Measurements from ENCODE around the gene COTL1. TPM values are rescaled to one million over a fixed set of nuclear protein-coding genes. Genes with fewer than 3 reads are reported as not detected.

COTL1 gene
- total and polyA plus RNA-seq, 2 of the 13 experiments (the other 11 are each of a cell fraction or from before 2014, with no cell fraction given) = 8.7 to 16.9 TPM

DNA sequence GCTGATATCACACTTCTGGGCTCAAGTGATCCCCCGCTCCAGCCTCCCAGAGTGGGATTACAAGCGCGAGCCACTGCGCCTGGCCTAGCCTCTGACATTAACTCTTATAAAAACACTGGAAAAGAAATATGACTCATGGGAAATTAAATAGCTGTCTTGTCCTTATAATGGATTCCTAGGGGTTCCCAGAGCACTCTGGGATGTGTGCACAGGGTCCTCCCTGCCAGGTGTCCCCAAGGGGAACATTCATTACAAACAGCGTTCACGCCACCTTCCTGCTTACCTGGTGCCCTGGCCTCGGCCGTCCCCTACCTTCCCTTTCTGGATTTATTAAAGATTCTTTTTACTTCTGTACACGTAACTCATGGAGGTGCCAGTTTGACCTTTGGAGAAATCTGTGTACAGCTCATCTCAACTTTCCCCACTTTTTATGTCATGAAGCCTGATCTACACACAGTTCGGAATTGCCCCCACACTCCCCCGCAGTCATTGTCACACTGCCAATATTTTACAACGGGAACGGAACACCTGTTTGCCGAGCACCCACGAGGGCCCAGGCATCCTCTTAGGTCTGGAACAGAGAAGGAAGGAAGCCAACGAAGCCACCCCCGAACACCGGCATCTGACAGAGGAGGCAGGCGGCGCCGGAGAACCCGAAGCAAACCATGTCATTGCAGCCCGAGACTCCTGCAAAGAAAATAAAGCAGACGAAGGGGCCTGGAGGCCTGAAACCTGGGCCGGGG lies 73.7 kb downstream of the COTL1 start (continued):
- TF ChIP-seq, protein P1, sequence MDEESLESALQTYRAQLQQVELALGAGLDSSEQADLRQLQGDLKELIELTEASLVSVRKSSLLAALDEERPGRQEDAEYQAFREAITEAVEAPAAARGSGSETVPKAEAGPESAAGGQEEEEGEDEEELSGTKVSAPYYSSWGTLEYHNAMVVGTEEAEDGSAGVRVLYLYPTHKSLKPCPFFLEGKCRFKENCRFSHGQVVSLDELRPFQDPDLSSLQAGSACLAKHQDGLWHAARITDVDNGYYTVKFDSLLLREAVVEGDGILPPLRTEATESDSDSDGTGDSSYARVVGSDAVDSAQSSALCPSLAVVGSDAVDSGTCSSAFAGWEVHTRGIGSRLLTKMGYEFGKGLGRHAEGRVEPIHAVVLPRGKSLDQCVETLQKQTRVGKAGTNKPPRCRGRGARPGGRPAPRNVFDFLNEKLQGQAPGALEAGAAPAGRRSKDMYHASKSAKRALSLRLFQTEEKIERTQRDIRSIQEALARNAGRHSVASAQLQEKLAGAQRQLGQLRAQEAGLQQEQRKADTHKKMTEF (CRISPR knock-in tag; IDR thresholded peaks at IDR 0.05) = no peak
- no peak for TF ChIP-seq ISX (CRISPR knock-in tag; conservative IDR thresholded peaks at IDR 0.05)
- TF ChIP-seq FOXC1 (CRISPR knock-in tag; IDR thresholded peaks at IDR 0.05; ENCODE audit: borderline replicate concordance) = no peak
- TF ChIP-seq, protein P2, sequence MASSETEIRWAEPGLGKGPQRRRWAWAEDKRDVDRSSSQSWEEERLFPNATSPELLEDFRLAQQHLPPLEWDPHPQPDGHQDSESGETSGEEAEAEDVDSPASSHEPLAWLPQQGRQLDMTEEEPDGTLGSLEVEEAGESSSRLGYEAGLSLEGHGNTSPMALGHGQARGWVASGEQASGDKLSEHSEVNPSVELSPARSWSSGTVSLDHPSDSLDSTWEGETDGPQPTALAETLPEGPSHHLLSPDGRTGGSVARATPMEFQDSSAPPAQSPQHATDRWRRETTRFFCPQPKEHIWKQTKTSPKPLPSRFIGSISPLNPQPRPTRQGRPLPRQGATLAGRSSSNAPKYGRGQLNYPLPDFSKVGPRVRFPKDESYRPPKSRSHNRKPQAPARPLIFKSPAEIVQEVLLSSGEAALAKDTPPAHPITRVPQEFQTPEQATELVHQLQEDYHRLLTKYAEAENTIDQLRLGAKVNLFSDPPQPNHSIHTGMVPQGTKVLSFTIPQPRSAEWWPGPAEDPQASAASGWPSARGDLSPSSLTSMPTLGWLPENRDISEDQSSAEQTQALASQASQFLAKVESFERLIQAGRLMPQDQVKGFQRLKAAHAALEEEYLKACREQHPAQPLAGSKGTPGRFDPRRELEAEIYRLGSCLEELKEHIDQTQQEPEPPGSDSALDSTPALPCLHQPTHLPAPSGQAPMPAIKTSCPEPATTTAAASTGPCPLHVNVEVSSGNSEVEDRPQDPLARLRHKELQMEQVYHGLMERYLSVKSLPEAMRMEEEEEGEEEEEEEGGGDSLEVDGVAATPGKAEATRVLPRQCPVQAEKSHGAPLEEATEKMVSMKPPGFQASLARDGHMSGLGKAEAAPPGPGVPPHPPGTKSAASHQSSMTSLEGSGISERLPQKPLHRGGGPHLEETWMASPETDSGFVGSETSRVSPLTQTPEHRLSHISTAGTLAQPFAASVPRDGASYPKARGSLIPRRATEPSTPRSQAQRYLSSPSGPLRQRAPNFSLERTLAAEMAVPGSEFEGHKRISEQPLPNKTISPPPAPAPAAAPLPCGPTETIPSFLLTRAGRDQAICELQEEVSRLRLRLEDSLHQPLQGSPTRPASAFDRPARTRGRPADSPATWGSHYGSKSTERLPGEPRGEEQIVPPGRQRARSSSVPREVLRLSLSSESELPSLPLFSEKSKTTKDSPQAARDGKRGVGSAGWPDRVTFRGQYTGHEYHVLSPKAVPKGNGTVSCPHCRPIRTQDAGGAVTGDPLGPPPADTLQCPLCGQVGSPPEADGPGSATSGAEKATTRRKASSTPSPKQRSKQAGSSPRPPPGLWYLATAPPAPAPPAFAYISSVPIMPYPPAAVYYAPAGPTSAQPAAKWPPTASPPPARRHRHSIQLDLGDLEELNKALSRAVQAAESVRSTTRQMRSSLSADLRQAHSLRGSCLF (CRISPR knock-in tag; IDR thresholded peaks at IDR 0.05; ENCODE audit: borderline replicate concordance) = no peak
- TF ChIP-seq, protein P3, sequence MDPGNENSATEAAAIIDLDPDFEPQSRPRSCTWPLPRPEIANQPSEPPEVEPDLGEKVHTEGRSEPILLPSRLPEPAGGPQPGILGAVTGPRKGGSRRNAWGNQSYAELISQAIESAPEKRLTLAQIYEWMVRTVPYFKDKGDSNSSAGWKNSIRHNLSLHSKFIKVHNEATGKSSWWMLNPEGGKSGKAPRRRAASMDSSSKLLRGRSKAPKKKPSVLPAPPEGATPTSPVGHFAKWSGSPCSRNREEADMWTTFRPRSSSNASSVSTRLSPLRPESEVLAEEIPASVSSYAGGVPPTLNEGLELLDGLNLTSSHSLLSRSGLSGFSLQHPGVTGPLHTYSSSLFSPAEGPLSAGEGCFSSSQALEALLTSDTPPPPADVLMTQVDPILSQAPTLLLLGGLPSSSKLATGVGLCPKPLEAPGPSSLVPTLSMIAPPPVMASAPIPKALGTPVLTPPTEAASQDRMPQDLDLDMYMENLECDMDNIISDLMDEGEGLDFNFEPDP (CRISPR knock-in tag; conservative IDR thresholded peaks at IDR 0.05) = no peak
- TF ChIP-seq ZNF264 (CRISPR knock-in tag; IDR thresholded peaks at IDR 0.05) = no peak
- no peak for TF ChIP-seq KDM1A (CRISPR knock-in tag; IDR thresholded peaks at IDR 0.05)
- TF ChIP-seq, protein P4, sequence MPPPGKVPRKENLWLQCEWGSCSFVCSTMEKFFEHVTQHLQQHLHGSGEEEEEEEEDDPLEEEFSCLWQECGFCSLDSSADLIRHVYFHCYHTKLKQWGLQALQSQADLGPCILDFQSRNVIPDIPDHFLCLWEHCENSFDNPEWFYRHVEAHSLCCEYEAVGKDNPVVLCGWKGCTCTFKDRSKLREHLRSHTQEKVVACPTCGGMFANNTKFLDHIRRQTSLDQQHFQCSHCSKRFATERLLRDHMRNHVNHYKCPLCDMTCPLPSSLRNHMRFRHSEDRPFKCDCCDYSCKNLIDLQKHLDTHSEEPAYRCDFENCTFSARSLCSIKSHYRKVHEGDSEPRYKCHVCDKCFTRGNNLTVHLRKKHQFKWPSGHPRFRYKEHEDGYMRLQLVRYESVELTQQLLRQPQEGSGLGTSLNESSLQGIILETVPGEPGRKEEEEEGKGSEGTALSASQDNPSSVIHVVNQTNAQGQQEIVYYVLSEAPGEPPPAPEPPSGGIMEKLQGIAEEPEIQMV (CRISPR knock-in tag; IDR thresholded peaks at IDR 0.05; ENCODE audit: low read depth) = no peak
